Upper lobe of left lung (tissue), 4 donors: ENCODE data around the gene ANKRD60.

ENCODE experiments used
- POLR2AphosphoS5 ChIP-seq, 2 donors: sonication (generic); formaldehyde crosslinking; IDR thresholded peaks; one replicate each; pipeline ENCODE4 v1.5.1; 2017; ENCODE audit warnings: antibody characterized with exemption in 2 of 2
- TF ChIP-seq, protein P1 (sequence below), 6 experiments: fragments of 450-650 bp in 4 of 6; fragments of 200-600 bp in 2 of 6; sonication (generic) in 2 of 6; IDR thresholded peaks; one replicate each; pipeline ENCODE4 v1.5.1; 2016 to 2019; ENCODE audit warnings: antibody characterized with exemption in 6 of 6

DNA sequence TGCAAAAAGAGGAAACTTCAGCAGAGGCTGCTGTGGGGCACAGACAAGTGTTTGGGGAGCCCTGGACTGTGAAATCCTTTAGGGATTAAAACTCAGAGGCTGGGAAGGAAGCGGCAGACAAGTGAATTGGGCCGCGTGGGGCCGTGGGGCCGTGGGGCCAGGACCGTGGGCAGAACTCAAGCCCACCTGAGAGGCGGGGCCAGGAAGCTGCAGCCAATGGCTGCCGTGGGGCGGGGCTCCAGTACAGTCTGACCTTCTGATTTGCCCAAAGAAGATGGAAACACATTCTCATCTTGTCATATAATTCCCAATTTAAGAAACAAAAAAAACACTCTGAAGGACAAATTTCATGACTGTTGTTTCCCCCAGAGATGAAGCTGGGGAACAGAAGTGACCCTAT, 55.4 kb downstream of the ANKRD60 start:
- TF ChIP-seq, protein P1, sequence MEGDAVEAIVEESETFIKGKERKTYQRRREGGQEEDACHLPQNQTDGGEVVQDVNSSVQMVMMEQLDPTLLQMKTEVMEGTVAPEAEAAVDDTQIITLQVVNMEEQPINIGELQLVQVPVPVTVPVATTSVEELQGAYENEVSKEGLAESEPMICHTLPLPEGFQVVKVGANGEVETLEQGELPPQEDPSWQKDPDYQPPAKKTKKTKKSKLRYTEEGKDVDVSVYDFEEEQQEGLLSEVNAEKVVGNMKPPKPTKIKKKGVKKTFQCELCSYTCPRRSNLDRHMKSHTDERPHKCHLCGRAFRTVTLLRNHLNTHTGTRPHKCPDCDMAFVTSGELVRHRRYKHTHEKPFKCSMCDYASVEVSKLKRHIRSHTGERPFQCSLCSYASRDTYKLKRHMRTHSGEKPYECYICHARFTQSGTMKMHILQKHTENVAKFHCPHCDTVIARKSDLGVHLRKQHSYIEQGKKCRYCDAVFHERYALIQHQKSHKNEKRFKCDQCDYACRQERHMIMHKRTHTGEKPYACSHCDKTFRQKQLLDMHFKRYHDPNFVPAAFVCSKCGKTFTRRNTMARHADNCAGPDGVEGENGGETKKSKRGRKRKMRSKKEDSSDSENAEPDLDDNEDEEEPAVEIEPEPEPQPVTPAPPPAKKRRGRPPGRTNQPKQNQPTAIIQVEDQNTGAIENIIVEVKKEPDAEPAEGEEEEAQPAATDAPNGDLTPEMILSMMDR (IDR thresholded peaks at IDR 0.05): no peak
- TF ChIP-seq POLR2AphosphoS5 (IDR thresholded peaks at IDR 0.05): no peak
